Right lung (tissue), 5 donors: ENCODE results near the gene MICAL2. TPM values are rescaled to one million over a fixed set of nuclear protein-coding genes. Genes with fewer than 3 reads are reported as not detected.
"Not testable (repeated sequence)": the region's sequence is repeated elsewhere in the genome, so short reads cannot be mapped to it uniquely, and the experiment has no call there.

Experiments used
- DNase-seq, 2 donors: peaks; one replicate each; pipeline ENCODE4 v3.0.0-alpha.2; 2013
- polyA plus RNA-seq, 5 donors: library from polyadenylated mRNA; unstranded; fragments of 120-200 nt; gene quantifications; one replicate each; pipeline versions ENCODE4 v1.2.1 to v1.2.3, GENCODE V29; 2013; ENCODE audit warnings: inconsistent platforms in 1 of 5, low replicate concordance in 1 of 5; ENCODE audit not compliant: insufficient read length in 5 of 5, insufficient read depth in 1 of 5

Gene MICAL2
- polyA plus RNA-seq, 5 donors: 46.5 to 120 (median 63.1) TPM

DNA sequence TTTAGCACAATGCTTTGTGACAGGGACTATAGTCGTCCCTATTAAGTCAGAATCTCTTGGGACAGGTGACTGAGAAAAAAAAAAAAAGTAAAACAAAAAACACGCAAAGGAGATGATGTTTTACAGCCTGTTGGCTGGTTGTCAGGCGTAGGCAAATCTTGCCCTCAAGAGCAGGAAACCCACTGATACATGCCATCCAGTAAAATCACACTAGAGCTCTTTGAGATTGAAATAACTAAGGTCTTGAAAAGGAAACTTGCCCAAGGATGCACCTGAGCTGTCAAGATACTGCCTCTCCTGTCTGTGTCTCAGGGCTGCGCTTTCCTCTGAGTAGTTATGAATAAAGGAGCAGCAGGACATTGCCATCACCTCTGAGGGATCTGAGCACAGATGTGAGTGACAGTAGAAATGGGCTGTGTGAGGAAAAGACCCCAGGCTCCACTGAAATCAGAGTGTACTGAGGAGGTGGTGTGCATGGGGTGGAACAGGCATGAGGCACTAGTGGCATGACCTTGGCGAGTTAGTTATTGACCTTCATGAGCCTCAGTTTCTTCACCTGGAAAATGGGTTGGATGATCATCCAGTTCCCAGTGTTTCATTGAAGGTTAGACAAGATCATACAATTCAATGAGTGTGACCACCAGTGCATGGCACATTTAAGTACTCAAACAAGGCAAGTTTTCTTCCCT is 23.3 kb downstream of the MICAL2 start:
- no peak for DNase-seq

DNA sequence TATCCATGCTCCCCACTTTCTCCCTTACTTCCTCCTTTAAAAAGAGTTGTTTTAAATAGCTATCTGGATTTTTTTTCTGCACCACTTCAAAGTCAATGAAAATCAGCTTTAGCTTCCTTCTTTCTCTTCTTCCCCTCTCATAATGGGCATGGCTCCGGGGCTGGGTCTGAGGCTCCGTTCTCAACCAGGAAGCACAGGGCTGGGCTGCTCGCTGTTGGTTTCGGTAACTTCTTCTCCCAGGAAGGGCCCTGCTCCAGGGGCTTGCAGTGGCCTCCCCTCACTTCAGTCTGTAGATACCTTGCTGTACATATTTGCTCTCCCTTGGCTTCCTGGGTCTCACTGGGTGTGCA is 23.8 kb downstream of the MICAL2 start:
- no peak for DNase-seq

DNA sequence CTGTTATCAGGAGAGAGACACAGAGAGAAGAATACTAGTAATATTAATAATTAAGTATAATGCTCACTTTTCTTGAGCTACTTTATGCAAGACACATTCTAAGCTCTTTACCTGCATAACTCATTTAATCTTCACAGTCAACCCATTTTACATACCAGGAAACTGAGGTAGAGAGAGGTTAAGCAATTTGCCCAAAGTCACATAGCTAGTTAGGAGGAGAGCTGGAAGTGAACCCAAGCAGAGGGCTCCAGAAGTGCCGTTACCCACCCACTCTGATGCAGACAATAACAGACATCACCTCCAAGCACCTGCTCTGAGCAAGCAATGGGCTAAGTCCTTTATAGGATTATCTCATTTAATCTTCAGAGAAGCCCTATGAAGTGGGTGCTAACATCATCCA is 24.8 kb downstream of the MICAL2 start:
- DNase-seq: no peak

DNA sequence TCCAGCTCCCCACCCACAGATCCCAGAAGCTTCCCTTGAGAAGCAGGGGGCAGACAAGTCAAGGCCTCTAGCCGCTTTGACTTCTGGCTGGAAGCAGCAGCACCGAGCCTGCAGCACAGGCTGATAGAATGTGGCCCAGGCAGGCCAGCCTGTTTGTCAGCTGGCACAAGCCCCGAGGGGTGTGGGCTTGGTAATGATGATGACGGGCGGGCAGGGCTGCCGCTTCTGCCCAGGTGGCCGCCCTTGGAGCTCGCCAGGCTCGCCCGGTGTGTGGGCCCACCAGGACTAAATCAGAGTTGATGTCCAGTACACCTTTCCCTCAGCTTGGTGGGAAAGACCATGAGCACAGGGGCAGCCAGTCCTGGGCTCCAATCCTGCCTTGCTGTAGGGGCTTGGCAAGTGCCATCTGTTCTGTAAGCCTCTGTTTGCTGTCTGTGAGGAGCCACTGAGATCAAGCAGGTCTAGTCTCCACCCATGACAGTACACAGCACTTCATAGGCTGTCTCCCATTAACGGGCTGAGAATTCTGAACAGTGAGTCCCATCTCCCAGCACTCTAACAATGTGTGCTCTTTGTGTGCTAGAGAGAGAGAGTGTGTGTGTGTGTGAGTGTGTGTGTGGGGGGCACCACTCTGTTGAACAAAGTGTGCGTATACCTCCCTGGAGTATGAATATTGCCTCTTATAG is 26.8 kb downstream of the MICAL2 start:
- DNase-seq: no peak

DNA sequence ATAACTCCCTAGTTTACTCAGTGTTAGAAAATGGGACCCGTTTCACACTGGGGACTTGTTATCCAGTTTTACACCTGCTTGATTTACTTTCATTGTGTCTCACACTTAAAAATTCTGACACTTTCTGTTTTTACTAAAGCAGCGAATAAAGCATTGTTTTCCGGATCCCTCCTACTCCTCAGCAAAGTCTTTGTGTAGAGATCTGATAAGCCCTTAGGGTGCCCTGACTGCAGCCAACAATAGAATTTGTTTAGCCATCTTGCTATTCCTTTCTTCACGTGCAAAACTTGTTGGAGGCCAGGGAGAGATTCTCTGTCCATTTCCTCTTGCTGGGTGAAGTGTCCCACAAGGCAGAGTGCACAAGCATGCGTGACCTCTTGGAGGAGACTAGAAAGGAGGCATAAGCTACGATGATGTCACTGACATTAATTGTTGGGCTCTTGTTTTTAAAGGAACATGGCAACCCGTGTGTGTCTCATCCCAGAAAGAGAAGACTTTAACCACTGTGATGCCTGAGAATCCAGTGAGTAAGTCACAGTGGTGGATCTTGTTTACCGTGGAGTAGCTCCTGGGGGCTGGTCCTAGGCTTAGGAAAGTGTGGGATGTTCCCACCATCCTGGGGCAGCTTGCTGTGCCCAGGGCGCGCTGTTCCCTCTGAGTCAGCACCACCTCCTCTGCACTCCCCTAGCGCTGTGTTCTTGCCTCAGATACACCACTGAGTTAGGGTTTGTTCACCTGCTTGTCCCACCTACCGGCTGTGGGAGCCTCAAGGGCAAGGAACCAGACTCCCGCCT is 27.7 kb downstream of the MICAL2 start:
- DNase-seq: no peak

DNA sequence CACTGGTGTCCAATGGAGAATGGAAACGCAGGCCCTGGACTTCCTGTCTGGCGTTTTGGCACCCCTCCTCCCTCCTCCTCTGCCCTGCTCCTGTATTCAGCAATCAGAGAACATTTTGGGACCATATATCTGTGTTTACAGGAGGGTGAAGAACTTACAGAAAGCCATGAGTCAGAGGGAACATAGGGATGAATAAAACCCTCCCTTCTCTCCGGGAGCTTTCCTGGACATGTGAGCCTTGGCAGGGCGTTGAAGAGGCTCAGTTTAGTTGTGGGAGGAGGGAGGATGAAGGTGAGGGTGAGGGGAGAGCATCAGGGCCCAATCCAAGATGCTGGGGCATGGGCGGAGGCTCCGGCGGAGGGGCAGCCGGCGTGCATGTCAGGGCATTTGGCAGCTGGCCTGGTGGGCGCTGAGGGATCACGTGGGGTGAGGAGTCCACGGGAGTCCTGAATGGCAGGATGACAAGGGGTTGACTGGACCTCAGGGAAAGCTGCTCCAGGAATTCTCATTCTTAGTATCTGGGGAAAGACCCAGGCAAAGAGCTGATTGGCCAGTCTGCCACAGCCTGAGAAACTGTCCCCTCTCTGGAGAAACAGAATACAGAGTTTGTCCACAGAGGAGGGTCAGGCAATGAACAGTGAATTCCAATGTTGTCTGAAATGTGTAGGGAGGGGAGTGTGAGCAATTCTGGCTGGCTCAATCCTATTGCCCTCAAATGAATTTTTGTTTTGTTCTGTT is 28.9 kb downstream of the MICAL2 start:
- DNase-seq: no peak

DNA sequence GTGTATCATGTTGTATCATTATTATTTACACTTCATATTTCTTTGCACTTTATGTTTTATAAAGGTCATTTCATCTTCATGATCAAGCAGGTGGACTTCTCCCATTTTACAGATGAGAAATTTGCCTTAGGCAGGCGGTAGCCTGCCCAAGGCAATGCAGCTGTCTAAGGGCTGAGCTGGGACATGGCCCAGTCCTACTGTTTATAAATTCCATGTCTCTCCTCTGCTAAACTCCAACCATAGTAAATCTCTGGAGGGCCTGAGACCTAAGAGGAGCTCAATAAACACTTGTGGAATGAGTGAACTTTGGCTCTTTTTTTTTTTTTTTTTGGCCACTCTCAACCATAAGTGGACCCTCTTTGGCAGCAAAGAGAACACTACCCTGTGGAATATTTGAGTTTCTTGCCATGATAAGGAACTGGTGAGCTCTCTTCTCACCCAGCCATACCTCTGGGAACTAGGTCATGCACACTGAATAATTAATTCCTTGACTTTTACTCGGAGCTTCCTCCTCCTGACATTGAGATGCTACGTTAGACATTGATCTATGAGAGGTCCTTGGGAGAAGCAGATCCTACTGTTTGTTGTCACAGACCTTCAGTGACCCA is 29.9 kb downstream of the MICAL2 start:
- DNase-seq: no peak

DNA sequence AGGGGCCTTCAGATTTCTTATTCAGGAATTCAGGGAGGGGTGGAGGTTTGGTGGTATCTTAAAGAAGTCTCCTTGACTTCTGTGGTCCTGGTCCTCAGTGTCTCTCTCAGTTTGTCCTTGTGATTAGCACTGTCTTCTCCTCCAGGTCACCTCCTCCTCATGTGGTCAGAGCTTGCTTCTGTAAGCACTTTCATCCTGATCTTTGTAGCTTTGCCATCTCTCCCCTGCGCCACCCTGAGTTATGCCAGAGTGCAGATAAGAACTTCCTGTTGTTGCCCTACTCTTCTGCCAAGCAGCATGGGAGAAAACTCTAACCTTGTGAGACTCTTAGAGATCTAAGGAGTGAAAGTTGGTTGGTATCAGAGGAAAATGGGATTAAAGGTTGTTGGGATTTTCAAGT is 30.9 kb downstream of the MICAL2 start:
- no peak for DNase-seq

DNA sequence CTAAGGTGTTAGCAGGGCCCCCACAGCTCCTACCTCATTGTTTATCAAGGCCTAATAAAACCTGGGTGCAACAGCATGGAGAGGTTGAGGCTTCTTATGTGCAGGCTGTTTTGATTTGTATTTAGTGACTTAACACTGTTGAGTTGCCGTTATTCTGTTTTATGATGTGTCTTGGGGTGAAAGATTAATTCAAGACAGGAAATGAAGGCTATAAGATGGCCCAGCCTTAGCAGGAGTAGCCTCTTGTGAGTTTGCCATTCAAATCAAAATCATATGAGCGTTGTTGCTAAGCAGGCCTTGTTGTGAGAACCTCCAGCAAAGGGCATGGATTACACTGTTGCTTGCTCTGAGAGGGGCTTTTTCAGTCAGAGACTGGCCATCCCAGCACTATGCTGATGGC is 31.8 kb downstream of the MICAL2 start:
- DNase-seq: no peak

DNA sequence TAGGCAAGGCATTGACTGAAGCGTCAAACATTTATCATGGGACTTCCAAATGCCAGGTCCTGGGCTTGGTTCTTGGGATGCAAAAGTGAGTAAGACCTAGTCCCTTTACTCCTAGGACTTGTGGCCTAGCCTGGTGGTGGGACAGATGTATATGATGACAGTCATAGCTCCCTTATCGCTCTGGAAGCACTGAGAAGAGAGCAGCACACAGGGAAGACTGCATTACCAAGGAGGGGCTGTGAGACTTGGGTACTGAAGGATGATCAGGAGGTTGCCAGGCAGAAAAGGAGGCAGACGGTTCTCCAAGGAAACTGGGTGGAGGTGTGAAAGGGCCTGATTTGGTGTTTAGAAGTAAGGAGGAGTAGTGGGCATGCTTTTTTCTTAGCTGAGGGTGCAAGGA is 32.5 kb downstream of the MICAL2 start:
- DNase-seq: no peak

DNA sequence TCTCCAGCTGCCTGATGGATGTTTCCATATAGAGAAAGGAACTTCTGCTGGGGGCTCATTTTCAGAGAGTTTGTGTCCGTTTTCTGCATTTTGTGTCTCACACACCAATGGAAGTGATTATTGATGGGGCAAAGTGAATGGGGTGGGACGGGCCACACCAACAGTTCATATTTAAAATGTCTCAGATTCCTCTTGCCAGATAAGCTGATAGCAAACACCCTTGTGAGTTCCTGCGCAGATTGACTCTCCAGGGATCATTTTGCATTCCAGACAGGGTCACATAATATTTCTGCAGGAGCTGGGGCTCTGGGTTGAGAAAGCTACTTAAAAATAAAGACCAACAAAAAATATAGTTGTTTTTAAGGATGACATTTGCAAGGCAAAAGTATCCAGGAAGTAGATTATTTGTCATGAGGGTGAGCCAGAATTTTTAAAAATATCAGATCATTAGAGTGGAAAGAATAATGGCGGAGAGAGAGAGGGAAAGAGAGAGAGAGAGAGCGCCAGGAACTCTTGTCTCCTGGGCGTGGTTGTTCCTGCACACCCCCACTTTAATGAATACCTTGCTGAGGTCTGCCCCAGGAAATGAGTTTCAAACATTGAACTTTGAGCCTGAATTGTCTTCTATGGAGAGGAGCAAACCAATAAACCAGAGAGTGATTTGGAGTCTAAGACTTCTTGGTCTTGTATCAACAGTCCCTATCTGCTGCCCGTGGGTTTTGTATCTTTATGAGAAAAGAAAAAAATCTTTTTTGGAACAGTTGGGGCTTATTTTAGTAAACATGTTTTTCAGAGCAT is 33.3 kb downstream of the MICAL2 start:
- DNase-seq: no peak

DNA sequence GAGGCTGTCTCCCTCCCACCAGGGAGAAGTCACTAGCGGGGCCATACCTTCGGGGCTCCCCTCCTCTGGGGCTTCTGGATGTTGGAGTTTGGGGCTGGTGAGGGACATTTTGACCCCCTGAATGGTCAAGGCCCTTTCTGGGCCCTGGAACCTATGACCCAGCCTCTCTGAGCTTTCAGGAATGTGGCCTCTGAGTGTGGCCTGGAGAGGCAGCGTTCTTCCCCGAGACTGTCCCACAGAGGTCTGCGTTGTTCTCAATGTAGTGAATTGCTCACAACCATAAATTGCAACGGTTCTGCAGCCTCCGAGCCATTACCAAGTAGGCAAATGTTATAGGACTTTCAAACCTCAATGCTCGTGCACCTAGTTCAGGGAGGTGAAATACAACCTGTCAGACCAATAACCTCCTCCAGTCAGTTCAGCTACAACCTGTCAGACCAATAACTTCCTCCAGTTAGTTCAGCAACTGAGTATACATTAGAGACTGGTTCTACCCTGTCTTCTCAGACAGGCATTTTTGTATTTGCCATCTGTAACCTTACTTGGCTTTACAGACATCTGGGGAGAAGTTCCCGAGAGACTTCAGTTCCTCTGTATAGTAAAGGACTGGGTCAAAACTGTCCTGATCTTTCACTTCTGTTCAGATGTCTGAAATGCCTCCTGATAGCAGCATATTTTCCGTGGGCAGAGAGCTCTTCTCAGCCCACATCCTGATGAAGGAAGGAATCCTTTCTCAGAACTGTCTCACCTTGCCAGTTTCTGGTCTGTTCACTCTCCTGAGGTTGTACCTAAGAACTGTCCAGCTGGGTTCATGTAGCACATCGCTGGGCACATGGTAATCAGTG is 34.2 kb downstream of the MICAL2 start:
- no peak for DNase-seq

DNA sequence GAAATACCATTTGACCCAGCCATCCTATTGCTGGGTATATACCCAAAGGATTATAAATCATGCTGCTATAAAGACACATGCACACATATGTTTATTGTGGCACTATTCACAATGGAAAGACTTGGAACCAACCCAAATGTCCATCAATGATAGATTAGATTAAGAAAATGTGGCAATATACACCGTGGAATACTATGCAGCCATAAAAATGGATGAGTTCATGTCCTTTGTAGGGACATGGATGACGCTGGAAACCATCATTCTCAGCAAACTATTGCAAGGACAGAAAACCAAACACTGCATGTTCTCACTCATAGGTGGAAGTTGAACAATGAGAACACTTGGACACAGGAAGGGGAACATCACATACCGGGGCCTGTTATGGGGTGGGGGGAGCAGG is 36.3 kb downstream of the MICAL2 start:
- DNase-seq: not testable (repeated sequence)

DNA sequence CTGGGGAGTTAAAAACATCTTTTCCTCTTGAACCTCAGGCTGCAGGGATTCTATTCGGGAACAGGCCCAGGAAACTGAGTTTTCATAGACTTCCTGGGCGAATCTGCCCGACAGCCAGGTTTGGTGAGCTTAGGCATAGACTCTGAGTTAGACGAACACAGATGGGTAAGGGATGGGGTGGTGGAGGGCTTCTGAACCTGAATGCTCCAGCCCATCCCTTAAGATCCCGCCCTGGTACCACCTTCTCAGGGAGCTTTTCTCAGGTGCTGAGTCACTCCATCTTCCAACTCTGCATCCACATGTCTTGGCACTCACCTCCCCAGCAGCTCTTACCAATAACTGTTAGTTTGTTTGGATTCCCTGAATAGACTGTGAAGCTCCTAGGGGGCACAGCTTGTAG is 37.4 kb downstream of the MICAL2 start:
- DNase-seq: no peak

DNA sequence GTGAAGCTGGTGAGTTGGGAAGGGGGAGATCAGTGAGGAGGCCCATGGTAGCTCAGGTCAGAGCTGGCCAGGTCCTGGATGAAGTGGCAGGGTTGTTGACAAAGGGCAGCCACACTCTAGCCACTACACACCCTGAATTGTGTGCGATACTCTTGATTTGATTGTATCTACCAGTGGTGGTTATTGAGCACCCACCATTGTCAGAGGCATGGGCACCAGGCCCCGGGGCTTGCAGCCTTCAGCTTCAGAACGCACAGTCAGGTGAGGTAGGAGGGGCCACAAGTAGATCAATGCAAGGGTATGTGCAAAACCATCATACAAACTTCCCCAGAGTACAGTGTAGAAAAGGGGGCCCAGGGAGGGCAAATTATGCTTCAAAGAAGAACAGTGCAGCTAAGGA is 38.1 kb downstream of the MICAL2 start:
- DNase-seq: no peak

DNA sequence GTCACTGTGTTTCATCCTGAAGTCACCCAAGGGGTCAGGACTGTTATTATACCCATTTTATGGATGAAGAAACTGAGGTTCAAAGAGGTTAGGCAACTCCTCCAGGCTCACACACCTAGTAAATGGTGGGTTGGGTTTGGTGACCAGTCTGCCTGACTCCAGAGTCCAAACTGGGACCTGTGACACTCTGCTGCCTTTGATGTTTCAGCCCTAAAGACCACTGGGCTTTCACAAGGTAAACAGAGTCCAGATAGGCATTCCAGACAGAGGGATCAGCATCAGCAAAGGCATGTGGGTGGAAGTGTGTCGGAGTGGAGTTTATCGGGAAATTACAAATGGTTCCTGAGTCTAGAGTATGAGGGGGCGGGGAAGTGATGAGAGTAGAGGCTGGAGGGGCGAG is 38.5 kb downstream of the MICAL2 start:
- no peak for DNase-seq

DNA sequence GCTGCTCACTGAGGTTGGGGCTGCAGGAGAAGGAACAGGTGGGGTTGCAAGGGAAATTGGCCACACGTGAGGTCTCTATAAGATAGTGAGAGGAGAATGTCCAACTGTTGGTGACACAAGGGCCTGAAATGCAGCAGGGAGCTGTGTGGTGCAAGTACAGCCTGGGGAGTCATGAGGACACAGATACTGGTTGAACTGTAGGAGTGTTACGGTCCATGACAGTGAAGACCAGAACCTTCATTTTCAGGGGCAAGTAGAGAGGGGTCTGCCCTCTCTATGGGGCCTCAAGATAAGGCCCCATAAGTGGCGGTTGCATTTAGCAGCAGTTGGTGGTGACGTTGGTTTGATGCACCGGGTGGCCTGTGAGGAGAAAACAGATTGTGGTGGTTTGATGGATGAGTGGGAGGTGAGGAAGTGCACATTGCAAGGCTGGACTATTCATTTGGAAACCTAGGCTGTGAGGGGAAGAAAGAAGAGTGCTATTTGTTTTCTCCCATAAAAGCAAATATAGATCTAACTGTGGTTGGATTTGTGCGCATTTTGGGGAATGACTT is 39.4 kb downstream of the MICAL2 start:
- DNase-seq: no peak

DNA sequence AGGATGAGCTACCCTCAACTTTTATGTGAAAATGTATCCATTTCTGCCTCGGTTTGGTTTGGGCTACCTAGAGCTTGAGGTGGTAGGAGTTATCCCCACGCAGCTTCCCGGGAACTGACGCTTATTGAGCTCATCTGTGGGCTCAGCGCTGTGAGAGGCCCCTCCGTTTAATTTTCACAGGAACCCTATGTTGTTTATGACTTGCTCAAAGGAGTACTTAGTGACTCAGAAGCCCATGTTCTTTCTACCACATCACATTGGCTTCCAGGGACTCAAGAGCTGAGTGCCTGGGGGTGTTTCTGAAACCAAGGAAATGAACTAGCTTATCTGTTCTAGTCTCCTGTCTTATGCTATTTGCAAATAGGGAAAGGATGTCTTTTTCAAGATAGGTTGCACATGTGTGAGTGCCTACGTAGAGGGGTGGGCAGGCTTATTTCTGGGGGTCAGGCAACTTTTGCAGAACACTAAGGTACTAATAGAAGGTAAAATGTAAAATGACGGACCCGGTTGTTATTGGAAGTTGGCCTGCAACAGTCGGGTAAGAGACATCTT is 40.5 kb downstream of the MICAL2 start:
- no peak for DNase-seq

DNA sequence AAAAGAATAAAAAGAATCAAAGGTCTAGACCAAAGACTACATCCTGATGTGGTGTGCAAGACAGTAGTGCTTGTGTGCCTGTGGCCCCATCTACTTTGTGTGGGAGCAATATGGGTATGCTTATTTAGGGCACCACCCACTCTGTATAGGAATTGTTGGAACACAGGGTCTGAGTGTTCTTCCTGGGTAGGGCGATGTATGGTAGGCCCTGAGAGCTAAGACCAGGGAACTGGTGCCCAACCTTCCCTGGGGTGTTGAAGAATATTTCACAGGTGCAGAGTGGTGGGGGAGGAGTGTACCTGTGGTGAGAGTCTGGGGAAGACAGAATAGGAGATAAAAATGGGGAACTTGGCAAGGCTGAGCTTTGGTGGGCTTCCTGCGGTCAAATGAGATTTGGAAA is 41.9 kb downstream of the MICAL2 start:
- no peak for DNase-seq
